HG02610 (cell line): Measurements from ENCODE around the gene GPATCH4.
"Not testable (repeated sequence)": the region's sequence is repeated elsewhere in the genome, so short reads cannot be mapped to it uniquely, and the experiment has no call there.

Source experiments
- ATAC-seq: cut with Tn5 transposase; IDR thresholded peaks from one replicate; pipeline ENCODE4 v1.9.1; 2021; ENCODE audit warnings: mild to moderate bottlenecking, moderate library complexity; ENCODE audit not compliant: unreplicated experiment

Gene GPATCH4

GRCh38 chr1:156581661-156582387 is 19.5 kb downstream of the GPATCH4 start:
- ATAC-seq, result no peak

GRCh38 chr1:156579472-156579871 is 21.8 kb downstream of the GPATCH4 start, which contains the start of gene TTC24:
TTC24 (plus strand) TSS chr1:156579723; CDS start chr1:156581365, 1,642 bp downstream.
- no peak for ATAC-seq

GRCh38 chr1:156578055-156578454 is 23.2 kb downstream of the GPATCH4 start:
- no peak for ATAC-seq

GRCh38 chr1:156577550-156577949 is 23.7 kb downstream of the GPATCH4 start:
- ATAC-seq, result no peak

- ATAC-seq, result no peak
Observed at GRCh38 chr1:156574039-156574633, 27.1 kb downstream of the GPATCH4 start.

- no peak for ATAC-seq
Observed at GRCh38 chr1:156572663-156573018, 28.6 kb downstream of the GPATCH4 start.

- ATAC-seq, result peak; percentile 81
Observed at GRCh38 chr1:156571919-156572662, 29.2 kb downstream of the GPATCH4 start, which contains the start of gene IQGAP3. IQGAP3 (minus strand) TSS chr1:156572565; CDS start chr1:156572529, 36 bp downstream.

- ATAC-seq, result no peak
Observed at GRCh38 chr1:156571261-156571852, 29.9 kb downstream of the GPATCH4 start.

GRCh38 chr1:156566436-156566835 is 34.8 kb downstream of the GPATCH4 start:
- no peak for ATAC-seq

GRCh38 chr1:156565519-156565918 is 35.8 kb downstream of the GPATCH4 start:
- no peak for ATAC-seq

GRCh38 chr1:156560585-156561163 is 40.6 kb downstream of the GPATCH4 start:
- no peak for ATAC-seq

GRCh38 chr1:156559797-156560385 is 41.4 kb downstream of the GPATCH4 start:
- no peak for ATAC-seq

GRCh38 chr1:156559086-156559796 is 42.0 kb downstream of the GPATCH4 start:
- ATAC-seq, result no peak

- ATAC-seq, result no peak
Observed at GRCh38 chr1:156556354-156556753, 44.9 kb downstream of the GPATCH4 start.

- ATAC-seq, result no peak
Observed at GRCh38 chr1:156555715-156556114, 45.6 kb downstream of the GPATCH4 start.

GRCh38 chr1:156554971-156555370 is 46.3 kb downstream of the GPATCH4 start:
- no peak for ATAC-seq

GRCh38 chr1:156553860-156554485 is 47.3 kb downstream of the GPATCH4 start:
- no peak for ATAC-seq

- not testable (repeated sequence) for ATAC-seq
Observed at GRCh38 chr1:156552937-156553336, 48.3 kb downstream of the GPATCH4 start.

- ATAC-seq, result no peak
Observed at GRCh38 chr1:156552518-156552917, 48.8 kb downstream of the GPATCH4 start.
